ENCODE data around the gene PHACTR4. TPM values are rescaled to one million over a fixed set of nuclear protein-coding genes. Genes with fewer than 3 reads are reported as not detected.

Gene PHACTR4
- total and polyA plus RNA-seq, 2 of the 8 experiments (the other 6 are each of a cell fraction or from before 2014, with no cell fraction given), result 23.7 to 57.8 TPM

DNA sequence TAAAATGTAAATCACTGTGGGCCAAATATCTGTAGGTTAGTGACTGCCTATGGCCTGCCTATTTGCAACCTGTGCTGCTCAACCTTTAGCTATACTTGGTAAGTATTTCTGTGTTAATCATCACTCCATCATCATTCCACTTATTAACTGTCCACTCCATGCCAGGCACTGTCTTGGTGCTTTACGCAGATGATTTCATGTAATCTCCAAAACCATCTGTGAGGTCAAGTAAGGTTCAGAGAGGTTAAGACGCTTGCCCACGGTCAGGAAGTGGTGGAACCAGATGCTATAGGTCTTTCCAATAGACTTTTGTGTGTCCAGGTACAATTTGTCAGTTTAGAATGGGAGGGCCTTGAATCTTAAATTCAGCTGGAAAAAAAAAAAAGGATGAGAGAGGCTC is 10.8 kb upstream of the PHACTR4 start (continued):
- TF ChIP-seq, protein P1, sequence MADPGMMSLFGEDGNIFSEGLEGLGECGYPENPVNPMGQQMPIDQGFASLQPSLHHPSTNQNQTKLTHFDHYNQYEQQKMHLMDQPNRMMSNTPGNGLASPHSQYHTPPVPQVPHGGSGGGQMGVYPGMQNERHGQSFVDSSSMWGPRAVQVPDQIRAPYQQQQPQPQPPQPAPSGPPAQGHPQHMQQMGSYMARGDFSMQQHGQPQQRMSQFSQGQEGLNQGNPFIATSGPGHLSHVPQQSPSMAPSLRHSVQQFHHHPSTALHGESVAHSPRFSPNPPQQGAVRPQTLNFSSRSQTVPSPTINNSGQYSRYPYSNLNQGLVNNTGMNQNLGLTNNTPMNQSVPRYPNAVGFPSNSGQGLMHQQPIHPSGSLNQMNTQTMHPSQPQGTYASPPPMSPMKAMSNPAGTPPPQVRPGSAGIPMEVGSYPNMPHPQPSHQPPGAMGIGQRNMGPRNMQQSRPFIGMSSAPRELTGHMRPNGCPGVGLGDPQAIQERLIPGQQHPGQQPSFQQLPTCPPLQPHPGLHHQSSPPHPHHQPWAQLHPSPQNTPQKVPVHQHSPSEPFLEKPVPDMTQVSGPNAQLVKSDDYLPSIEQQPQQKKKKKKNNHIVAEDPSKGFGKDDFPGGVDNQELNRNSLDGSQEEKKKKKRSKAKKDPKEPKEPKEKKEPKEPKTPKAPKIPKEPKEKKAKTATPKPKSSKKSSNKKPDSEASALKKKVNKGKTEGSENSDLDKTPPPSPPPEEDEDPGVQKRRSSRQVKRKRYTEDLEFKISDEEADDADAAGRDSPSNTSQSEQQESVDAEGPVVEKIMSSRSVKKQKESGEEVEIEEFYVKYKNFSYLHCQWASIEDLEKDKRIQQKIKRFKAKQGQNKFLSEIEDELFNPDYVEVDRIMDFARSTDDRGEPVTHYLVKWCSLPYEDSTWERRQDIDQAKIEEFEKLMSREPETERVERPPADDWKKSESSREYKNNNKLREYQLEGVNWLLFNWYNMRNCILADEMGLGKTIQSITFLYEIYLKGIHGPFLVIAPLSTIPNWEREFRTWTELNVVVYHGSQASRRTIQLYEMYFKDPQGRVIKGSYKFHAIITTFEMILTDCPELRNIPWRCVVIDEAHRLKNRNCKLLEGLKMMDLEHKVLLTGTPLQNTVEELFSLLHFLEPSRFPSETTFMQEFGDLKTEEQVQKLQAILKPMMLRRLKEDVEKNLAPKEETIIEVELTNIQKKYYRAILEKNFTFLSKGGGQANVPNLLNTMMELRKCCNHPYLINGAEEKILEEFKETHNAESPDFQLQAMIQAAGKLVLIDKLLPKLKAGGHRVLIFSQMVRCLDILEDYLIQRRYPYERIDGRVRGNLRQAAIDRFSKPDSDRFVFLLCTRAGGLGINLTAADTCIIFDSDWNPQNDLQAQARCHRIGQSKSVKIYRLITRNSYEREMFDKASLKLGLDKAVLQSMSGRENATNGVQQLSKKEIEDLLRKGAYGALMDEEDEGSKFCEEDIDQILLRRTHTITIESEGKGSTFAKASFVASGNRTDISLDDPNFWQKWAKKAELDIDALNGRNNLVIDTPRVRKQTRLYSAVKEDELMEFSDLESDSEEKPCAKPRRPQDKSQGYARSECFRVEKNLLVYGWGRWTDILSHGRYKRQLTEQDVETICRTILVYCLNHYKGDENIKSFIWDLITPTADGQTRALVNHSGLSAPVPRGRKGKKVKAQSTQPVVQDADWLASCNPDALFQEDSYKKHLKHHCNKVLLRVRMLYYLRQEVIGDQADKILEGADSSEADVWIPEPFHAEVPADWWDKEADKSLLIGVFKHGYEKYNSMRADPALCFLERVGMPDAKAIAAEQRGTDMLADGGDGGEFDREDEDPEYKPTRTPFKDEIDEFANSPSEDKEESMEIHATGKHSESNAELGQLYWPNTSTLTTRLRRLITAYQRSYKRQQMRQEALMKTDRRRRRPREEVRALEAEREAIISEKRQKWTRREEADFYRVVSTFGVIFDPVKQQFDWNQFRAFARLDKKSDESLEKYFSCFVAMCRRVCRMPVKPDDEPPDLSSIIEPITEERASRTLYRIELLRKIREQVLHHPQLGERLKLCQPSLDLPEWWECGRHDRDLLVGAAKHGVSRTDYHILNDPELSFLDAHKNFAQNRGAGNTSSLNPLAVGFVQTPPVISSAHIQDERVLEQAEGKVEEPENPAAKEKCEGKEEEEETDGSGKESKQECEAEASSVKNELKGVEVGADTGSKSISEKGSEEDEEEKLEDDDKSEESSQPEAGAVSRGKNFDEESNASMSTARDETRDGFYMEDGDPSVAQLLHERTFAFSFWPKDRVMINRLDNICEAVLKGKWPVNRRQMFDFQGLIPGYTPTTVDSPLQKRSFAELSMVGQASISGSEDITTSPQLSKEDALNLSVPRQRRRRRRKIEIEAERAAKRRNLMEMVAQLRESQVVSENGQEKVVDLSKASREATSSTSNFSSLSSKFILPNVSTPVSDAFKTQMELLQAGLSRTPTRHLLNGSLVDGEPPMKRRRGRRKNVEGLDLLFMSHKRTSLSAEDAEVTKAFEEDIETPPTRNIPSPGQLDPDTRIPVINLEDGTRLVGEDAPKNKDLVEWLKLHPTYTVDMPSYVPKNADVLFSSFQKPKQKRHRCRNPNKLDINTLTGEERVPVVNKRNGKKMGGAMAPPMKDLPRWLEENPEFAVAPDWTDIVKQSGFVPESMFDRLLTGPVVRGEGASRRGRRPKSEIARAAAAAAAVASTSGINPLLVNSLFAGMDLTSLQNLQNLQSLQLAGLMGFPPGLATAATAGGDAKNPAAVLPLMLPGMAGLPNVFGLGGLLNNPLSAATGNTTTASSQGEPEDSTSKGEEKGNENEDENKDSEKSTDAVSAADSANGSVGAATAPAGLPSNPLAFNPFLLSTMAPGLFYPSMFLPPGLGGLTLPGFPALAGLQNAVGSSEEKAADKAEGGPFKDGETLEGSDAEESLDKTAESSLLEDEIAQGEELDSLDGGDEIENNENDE (IDR thresholded peaks at IDR 0.05; ENCODE audit: insufficient replicate concordance, low read length), result no peak

All from H1 (cell line).